Retinal pigment epithelial cell (primary cell): ENCODE measurements around the gene TUBB2B.
"Not testable (repeated sequence)": the region's sequence is repeated elsewhere in the genome, so short reads cannot be mapped to it uniquely, and the experiment has no call there.

Source experiments
- DNase-seq: peaks from one replicate; pipeline ENCODE4 v3.0.0-alpha.2; 2010; ENCODE audit warnings: low read depth
- H3K4me3 ChIP-seq: 2 replicates; pipeline ENCODE4 v1.5.1; 2011; ENCODE audit warnings: mild to moderate bottlenecking, low read length, control low read depth, moderate library complexity
- TF ChIP-seq, protein P1 (sequence below): conservative IDR thresholded peaks from 2 replicates; pipeline ENCODE4 v1.5.1; 2011; ENCODE audit warnings: low read depth, low read length, control low read depth, inconsistent platforms

The TUBB2B gene

DNA sequence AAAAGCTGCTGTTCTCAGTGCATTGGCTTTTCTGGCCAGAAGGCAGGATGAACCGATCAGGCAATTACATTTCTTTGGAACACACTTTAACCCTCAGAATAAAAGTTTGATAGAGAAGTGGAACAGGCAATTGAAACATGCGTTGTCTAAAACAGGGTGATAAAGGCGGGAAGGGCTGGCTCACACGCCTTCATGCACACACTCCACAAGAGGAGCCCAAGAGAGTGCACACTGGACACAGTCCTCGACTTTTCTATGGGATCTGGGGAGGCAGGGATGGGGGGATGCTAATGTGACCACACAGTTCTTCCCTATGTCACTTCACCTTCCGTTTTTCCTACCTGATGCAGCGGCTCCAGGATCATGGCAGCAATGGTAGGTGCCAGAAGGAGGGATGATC, 39.2 kb downstream of the TUBB2B start:
- no peak overlapping the region for H3K4me3 ChIP-seq
- DNase-seq: no peak
- TF ChIP-seq, protein P1, sequence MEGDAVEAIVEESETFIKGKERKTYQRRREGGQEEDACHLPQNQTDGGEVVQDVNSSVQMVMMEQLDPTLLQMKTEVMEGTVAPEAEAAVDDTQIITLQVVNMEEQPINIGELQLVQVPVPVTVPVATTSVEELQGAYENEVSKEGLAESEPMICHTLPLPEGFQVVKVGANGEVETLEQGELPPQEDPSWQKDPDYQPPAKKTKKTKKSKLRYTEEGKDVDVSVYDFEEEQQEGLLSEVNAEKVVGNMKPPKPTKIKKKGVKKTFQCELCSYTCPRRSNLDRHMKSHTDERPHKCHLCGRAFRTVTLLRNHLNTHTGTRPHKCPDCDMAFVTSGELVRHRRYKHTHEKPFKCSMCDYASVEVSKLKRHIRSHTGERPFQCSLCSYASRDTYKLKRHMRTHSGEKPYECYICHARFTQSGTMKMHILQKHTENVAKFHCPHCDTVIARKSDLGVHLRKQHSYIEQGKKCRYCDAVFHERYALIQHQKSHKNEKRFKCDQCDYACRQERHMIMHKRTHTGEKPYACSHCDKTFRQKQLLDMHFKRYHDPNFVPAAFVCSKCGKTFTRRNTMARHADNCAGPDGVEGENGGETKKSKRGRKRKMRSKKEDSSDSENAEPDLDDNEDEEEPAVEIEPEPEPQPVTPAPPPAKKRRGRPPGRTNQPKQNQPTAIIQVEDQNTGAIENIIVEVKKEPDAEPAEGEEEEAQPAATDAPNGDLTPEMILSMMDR: no peak

DNA sequence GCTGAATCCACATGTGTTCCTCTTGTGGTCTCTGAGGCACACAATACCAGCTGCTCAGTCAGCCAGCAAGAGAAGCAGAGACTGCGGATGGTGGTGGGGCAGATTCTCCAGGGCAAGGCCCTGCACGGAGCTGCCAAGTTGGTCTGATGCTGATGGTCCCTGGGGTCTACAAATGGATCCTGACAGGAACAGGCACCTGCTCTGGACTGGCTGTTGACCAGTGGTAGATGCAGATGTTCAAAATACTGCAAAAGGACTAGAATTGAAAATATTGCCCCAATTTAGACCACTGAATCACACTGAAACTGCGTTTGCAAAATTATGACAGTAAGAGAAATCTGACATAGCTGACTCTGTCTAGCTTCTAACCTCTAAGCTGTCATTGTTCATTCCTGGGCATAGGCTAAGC, 40.5 kb downstream of the TUBB2B start:
- no peak for DNase-seq
- TF ChIP-seq, protein P1: no peak
- no peak overlapping the region for H3K4me3 ChIP-seq

DNA sequence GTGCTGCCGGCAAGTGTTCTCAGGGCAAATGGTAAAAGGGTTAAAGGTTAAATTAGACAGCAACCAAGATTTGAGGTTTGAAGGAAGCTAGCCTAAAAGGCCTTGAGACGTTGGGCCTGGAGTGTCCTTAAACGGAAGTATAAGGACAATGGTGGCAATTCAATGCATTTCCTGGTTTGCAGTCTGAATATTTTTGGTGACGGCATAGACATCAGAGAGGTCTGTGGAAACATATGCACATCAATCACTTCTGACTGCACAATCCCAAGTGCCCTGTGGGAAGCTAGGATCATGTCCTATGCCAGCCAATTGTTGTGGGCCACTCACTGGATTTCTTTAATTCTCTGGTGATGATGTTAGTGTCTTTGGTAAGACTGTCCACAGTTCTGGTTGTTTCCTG, 44.4 kb downstream of the TUBB2B start:
- TF ChIP-seq, protein P1: no peak
- H3K4me3 ChIP-seq: no peak overlapping the region
- DNase-seq: no peak

DNA sequence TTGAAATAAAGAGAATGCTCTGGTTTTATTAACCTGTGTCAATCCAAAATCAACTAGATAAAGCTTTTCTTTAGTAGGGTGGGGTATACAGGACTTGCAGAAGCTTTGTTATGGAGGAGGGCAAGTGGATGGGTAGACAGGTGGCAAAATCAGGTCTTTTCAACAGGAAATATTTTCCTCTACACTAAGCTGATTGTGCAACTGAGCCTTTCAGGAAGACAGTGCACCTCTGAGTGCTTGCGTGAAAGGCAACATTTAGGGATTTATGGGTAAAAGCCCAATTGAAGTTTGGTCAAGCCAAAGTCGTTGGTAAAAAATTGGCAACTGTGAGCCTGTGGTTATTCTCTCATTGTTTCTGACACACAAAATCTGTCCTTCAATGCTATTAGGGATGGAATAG, 46.3 kb downstream of the TUBB2B start:
- TF ChIP-seq, protein P1: no peak
- no peak overlapping the region for H3K4me3 ChIP-seq
- no peak for DNase-seq

DNA sequence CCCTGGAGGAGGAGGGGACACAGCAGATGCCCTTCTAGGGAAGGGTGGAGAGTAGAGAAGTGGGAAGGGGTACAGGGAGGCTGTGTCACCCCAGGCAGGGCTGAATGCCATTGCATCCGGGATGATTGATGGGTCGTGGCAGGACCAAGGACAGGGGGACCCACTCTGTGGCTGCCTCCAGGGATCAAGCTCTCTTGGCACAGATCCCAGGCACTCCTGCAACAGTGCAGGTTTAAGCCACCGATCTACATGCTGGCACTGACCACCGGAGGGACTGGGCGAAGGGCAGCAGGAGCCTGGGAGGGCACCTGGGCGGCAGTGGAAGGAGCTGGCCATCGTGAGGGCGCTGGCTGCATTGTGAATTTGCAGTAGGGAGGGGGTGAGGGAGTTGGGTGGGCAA, 47.5 kb downstream of the TUBB2B start:
- H3K4me3 ChIP-seq: peak overlapping the region; percentile 28
- DNase-seq: not testable (repeated sequence)

DNA sequence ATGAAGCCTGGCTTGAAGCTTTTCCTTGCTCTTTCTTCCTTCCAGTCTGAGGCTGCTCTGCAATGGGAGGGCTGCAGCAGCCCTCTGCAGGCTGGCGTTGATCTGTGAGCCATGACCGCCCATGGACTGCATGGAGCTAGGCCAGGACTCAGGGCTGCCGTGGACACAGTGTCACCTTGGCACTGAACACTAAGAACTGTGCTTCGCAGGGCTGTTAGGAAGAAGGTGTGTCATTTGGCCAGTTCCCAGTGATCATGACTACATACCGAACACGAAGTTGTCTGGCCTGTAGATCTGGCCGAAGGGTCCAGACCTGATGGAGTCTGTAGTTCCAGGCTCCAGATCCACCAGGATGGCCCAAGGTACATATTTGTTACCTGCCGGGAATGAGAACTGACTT, 48.8 kb downstream of the TUBB2B start:
- H3K4me3 ChIP-seq, DNase-seq: not testable (repeated sequence)

DNA sequence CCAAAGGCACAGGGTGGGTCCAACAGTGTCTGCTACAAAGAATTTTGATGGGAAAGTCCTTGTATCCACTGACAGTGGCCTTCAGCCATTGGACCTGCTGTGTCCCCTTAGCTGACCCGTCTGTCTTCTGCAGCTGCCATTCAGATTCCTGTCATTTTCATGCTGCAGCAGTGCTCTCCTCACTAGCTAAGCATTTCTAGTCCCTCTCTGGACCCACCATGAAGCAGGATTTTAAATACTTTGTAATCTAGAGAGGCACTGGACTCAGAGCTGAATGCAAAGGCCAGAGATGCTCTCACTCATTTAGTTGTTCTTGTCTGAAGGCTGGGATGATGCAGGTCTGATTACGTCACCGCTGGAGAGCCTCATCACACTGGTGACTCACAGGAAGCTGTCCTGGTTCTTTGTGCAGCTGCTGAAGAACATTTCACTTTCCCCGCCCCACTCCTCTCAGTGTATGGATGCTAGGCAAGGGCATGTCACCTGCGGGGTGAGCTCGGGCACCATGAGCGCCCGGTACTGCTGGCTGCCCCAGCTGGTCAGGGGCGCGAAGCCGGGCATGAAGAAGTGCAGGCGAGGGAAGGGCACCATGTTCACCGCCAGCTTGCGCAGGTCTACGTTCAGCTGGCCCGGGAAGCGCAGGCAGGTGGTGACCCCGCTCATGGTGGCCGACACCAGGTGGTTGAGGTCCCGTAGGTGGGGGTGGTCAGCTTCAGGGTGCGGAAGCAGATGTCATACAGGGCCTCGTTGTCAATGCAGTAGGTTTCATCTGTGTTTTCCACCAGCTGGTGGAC, 50.7 kb downstream of the TUBB2B start:
- DNase-seq: no peak
- TF ChIP-seq, protein P1: no peak
- H3K4me3 ChIP-seq: no peak overlapping the region

DNA sequence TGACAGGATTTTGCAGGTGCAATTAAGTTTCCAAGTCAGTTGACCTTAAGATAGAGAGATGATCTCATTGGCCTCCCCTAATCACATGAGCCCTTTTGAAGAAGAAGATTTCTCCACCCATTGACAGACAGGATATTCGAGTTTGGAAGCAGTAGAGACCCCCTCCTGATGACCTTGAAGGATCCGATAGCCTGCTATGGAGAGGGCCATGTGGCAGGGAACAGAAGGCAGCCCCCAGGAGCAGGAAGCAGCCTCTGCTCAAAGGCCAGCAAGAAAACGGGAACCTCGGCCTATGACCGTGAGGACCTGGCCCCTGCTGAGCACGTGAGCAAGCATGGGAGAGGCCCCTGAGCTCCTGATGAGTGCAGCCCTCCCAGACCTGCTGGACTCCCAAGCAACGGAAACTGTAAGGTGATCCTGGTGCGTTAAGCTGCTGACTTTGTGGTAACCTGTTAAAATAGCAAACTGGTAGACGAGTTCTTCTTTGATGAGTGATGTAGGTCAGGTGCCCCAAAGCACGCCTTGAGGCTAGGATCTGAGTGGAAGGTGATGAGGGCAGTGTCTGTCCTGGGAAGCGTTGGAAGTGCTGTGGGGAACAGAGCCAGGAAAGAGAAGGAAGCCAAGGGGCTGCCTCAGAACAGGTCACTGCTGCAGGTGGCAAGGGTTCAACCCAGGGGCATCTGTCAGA, 51.6 kb downstream of the TUBB2B start:
- no peak overlapping the region for H3K4me3 ChIP-seq
- no peak for DNase-seq
- TF ChIP-seq, protein P1: no peak
